ENCODE measurements around the gene PNCK. TPM values are rescaled to one million over a fixed set of nuclear protein-coding genes. Genes with fewer than 3 reads are reported as not detected.

Gene PNCK
- total RNA-seq, 1 donor = 0.36 TPM

DNA sequence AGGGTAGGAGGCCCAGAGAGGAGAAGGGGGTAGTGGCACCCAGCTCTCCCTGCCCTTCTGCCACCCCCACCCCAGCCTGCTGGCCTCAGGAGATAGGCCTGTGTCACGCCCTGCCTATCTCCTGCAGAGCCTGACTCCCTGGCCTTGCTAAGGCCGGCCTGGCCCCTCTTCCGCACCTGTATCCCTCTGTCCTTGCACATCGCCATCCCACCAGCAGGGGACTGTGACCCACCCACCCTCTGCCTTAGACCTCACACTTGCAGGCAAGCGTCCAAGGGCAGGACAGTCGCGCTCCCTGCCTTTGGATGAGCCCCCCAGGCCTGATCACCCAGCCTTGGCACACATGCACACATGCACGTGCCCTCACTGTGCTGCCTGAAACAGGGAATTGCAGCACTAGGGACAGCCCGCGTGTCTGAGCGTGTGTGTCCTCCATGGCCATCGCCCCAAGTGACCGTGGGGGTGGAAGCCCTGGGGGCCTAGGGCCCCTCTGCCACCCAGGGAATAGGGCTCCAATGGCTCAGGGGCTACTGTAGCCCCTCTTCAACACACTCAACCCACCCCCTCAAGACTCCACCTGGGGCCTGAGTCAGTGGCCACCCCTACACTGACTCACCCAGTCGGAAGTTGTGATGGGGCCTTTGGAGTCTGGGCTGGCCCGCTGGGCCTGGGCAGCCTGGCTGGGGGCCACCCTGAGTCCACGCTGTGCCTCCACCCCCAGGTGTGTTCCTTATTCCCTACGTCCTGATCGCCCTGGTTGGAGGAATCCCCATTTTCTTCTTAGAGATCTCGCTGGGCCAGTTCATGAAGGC is 16.2 kb upstream of the PNCK start:
- H3K27ac ChIP-seq (ENCODE audit: low read depth, low read length) = no peak overlapping the region
- H4K20me1 ChIP-seq (ENCODE audit: insufficient read depth, low read length) = peaks cover 12% of the 10 kb centered on the region
- no peak for TF ChIP-seq CTCF (IDR thresholded peaks at IDR 0.05; ENCODE audit: extremely low read depth, low read depth, low read length)
- H3K9me3 ChIP-seq (ENCODE audit: low read depth, low read length) = no peaks in the 10 kb centered on the region
- no peak overlapping the region for H2AFZ ChIP-seq (ENCODE audit: low read length)
- H3K4me2 ChIP-seq (ENCODE audit: insufficient read depth, low read length) = peak overlapping the region; percentile 39
- no peaks in the 10 kb centered on the region for H3K27me3 ChIP-seq (ENCODE audit: insufficient read depth, low read length)
- H3K36me3 ChIP-seq (ENCODE audit: insufficient read depth, low read length) = no peaks in the 10 kb centered on the region
- H3K4me1 ChIP-seq (ENCODE audit: insufficient read depth, low read length) = no peaks in the 10 kb centered on the region
- DNase-seq (ENCODE audit: insufficient read length, low spot score, missing footprints) = peak; percentile 84
- H3K4me3 ChIP-seq (ENCODE audit: insufficient read depth, low read length) = peak overlapping the region; percentile 43
- peaks cover 3% of the 10 kb centered on the region for H3K79me2 ChIP-seq (ENCODE audit: insufficient read depth, low read length)

DNA sequence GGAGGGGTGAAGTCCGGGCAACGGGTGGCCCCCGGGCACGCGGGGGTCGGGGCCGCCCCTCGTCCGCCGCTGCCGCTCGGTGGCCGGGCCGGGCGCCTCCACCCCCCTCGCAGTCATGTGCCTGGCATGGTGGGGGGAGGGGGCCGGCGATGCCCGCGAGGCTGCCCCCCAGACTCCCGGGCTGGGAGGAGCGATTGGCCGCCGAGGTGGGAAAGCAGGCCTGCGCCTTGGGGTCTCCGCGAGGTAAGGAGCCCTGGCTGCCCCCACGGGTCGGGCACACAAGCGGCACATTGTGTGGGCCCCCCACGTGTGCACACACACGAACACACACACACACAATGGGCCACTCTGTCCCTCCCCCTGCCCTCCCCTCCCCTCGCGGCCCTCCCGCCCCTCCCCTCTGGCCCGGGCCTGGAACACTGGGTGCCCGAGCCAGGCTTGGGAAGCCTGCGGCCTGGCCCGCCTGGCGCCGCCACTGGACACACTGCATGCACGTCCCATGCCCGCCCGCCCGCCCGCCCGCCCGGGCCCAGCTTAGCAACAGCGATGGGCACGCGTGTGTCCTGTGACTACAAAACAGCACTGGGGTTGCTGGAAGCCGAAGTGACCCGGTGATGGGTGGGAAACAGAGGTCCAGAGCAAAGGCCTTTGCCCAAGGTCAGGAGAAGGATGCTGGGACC is 15.4 kb upstream of the PNCK start:
- Histone ChIP-seq H3K4me3 (ENCODE audit: insufficient read depth, low read length) (peak overlapping the region; percentile 62), H3K4me1 (ENCODE audit: insufficient read depth, low read length) (no peaks in the 10 kb centered on the region), H2AFZ (ENCODE audit: low read length) (no peak overlapping the region), H3K9me3 (ENCODE audit: low read depth, low read length) (no peaks in the 10 kb centered on the region), H3K27me3 (ENCODE audit: insufficient read depth, low read length) (no peaks in the 10 kb centered on the region), H3K36me3 (ENCODE audit: insufficient read depth, low read length) (no peaks in the 10 kb centered on the region), H4K20me1 (ENCODE audit: insufficient read depth, low read length) (peaks cover 12% of the 10 kb centered on the region), H3K27ac (ENCODE audit: low read depth, low read length) (no peak overlapping the region), H3K4me2 (ENCODE audit: insufficient read depth, low read length) (peak overlapping the region; percentile 39), H3K79me2 (ENCODE audit: insufficient read depth, low read length) (peaks cover 3% of the 10 kb centered on the region)
- DNase-seq (ENCODE audit: insufficient read length, low spot score, missing footprints) = peak; percentile 93
- TF ChIP-seq CTCF (IDR thresholded peaks at IDR 0.05; ENCODE audit: extremely low read depth, low read depth, low read length) = no peak

GRCh38 chrX:153688506-153688905 is 14.9 kb upstream of the PNCK start:
- H3K4me3 ChIP-seq (ENCODE audit: insufficient read depth, low read length) = peak overlapping the region; percentile 62
- H2AFZ ChIP-seq (ENCODE audit: low read length) = no peak overlapping the region
- peaks cover 12% of the 10 kb centered on the region for H4K20me1 ChIP-seq (ENCODE audit: insufficient read depth, low read length)
- DNase-seq (ENCODE audit: insufficient read length, low spot score, missing footprints) = peak; percentile 83
- H3K27me3 ChIP-seq (ENCODE audit: insufficient read depth, low read length) = no peaks in the 10 kb centered on the region
- TF ChIP-seq CTCF (IDR thresholded peaks at IDR 0.05; ENCODE audit: extremely low read depth, low read depth, low read length) = no peak
- peaks cover 3% of the 10 kb centered on the region for H3K79me2 ChIP-seq (ENCODE audit: insufficient read depth, low read length)
- H3K9me3 ChIP-seq (ENCODE audit: low read depth, low read length) = no peaks in the 10 kb centered on the region
- no peaks in the 10 kb centered on the region for H3K36me3 ChIP-seq (ENCODE audit: insufficient read depth, low read length)
- H3K4me1 ChIP-seq (ENCODE audit: insufficient read depth, low read length) = no peaks in the 10 kb centered on the region
- H3K4me2 ChIP-seq (ENCODE audit: insufficient read depth, low read length) = peak overlapping the region; percentile 48
- H3K27ac ChIP-seq (ENCODE audit: low read depth, low read length) = no peak overlapping the region

GRCh38 chrX:153688071-153688470 is 14.5 kb upstream of the PNCK start:
- Histone ChIP-seq H3K4me1 (ENCODE audit: insufficient read depth, low read length) (no peaks in the 10 kb centered on the region), H3K79me2 (ENCODE audit: insufficient read depth, low read length) (peaks cover 3% of the 10 kb centered on the region), H3K9me3 (ENCODE audit: low read depth, low read length) (no peaks in the 10 kb centered on the region), H3K36me3 (ENCODE audit: insufficient read depth, low read length) (no peaks in the 10 kb centered on the region), H3K4me2 (ENCODE audit: insufficient read depth, low read length) (no peak overlapping the region), H4K20me1 (ENCODE audit: insufficient read depth, low read length) (peaks cover 12% of the 10 kb centered on the region), H3K27ac (ENCODE audit: low read depth, low read length) (no peak overlapping the region), H2AFZ (ENCODE audit: low read length) (no peak overlapping the region), H3K4me3 (ENCODE audit: insufficient read depth, low read length) (no peak overlapping the region), H3K27me3 (ENCODE audit: insufficient read depth, low read length) (no peaks in the 10 kb centered on the region)
- no peak for TF ChIP-seq CTCF (IDR thresholded peaks at IDR 0.05; ENCODE audit: extremely low read depth, low read depth, low read length)
- peak; percentile 83 for DNase-seq (ENCODE audit: insufficient read length, low spot score, missing footprints)
